ENCODE data around the gene ZBTB24. TPM values are rescaled to one million over a fixed set of nuclear protein-coding genes. Genes with fewer than 3 reads are reported as not detected.
"Not testable (repeated sequence)": the region's sequence is repeated elsewhere in the genome, so short reads cannot be mapped to it uniquely, and the experiment has no call there.

Gene ZBTB24
- total RNA-seq, 2 donors from 2014 or later: 8.2 to 12.8 TPM

DNA sequence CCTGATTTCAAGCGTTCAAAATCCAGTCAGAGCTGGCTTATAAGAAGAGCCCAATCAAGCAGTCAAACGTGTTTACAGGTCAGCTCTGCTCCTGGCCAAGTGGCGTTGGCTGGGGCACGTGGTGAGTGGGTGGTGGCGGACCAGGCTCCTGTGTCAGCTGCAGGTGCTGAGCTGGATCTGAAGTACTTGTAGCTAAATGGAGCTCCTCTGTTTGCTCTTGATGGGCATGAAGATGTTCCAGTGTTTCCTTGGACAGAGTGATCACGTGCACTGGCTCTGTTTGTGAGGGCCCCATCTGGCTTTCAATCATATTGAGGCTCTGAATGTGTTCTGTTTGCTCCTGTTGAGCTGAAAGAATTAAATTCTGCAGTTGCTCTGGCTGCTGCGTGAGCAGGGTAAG, 17.2 kb downstream of the ZBTB24 start:
- Histone ChIP-seq H3K27me3 (replicated peaks; ENCODE audit: insufficient read depth) (no peaks in the 10 kb centered on the region), H3K9me3 (no peaks in the 10 kb centered on the region), H3K4me1 (replicated peaks) (no peaks in the 10 kb centered on the region), H3K4me3 (no peak overlapping the region), H3K36me3 (no peaks in the 10 kb centered on the region), H3K27ac (no peak overlapping the region)
- no peak for DNase-seq (ENCODE audit: low spot score)
- 76% methylated on average over 7 of the region's 7 CpGs for WGBS
- intact Hi-C loops (cut with DNase I): no loop called here
- TF ChIP-seq, protein P1, sequence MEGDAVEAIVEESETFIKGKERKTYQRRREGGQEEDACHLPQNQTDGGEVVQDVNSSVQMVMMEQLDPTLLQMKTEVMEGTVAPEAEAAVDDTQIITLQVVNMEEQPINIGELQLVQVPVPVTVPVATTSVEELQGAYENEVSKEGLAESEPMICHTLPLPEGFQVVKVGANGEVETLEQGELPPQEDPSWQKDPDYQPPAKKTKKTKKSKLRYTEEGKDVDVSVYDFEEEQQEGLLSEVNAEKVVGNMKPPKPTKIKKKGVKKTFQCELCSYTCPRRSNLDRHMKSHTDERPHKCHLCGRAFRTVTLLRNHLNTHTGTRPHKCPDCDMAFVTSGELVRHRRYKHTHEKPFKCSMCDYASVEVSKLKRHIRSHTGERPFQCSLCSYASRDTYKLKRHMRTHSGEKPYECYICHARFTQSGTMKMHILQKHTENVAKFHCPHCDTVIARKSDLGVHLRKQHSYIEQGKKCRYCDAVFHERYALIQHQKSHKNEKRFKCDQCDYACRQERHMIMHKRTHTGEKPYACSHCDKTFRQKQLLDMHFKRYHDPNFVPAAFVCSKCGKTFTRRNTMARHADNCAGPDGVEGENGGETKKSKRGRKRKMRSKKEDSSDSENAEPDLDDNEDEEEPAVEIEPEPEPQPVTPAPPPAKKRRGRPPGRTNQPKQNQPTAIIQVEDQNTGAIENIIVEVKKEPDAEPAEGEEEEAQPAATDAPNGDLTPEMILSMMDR (IDR thresholded peaks at IDR 0.05): no peak
- TF ChIP-seq POLR2AphosphoS5 (IDR thresholded peaks at IDR 0.05) (no peak), POLR2A (IDR thresholded peaks at IDR 0.05) (no peak)

DNA sequence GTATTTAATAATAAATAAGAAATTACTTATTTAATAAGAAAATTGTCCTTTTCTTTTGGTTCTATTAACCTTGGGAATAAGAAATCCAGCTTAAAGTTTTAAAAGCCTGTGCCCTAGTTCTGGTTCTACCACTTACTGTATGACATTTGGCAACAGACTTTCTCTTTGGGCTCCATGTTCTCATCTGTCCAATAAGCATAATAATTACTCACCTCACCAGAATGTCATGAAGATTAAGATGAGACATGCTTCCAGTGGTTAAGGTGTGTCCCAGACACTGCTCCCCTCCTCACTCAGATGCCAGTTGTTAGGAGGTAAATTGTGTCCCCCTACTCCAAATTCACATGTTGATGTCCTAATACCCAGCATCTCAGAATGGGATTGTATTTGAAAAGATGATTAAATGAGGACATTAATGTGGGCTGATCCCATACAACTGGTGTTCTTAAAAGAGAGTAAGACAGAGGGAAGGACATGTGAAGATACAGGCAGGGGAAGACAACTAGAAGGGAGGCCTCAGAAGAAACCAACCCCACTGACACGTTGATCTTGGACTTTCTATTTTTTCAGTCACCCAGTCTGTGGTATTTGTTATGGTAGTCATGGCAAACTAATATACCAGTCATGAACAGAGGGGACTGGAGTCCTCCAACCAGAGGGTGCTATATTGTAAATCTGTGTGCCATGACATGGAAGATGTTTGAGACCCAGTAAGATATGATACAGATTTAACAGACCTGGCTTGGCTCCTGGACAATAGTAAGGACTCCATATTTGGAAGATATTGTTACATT, 21.1 kb downstream of the ZBTB24 start:
- H3K4me3 ChIP-seq: no peak overlapping the region
- intact Hi-C loops (cut with DNase I): no loop called here
- no peaks in the 10 kb centered on the region for H3K36me3 ChIP-seq
- H3K27ac ChIP-seq: no peak overlapping the region
- no peaks in the 10 kb centered on the region for H3K9me3 ChIP-seq
- no peak for DNase-seq (ENCODE audit: low spot score)
- 86% methylated on average over 1 of the region's 1 CpG for WGBS
- no peaks in the 10 kb centered on the region for H3K27me3 ChIP-seq (replicated peaks; ENCODE audit: insufficient read depth)
- H3K4me1 ChIP-seq (replicated peaks): no peaks in the 10 kb centered on the region
- no peak for TF ChIP-seq POLR2AphosphoS5 (IDR thresholded peaks at IDR 0.05)

DNA sequence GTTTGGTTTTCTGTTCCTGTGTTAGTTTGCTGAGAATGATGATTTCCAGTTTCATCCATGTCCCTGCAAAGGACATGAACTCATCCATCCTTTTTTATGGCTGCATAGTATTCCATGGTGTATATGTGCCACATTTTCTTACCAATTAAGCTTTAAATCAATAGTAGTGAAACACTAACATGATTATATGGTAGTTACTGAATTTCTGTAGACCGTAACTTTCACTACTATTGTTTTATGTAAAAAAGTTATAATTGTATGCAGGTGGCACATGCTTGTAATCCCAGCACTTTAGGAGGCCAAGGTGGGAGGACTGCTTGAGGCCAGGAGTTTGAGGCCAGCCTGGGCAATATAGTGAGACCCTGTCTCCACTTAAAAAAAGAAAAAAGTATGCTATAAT, 21.8 kb downstream of the ZBTB24 start:
- not testable (repeated sequence) for H3K4me1 ChIP-seq (replicated peaks)

DNA sequence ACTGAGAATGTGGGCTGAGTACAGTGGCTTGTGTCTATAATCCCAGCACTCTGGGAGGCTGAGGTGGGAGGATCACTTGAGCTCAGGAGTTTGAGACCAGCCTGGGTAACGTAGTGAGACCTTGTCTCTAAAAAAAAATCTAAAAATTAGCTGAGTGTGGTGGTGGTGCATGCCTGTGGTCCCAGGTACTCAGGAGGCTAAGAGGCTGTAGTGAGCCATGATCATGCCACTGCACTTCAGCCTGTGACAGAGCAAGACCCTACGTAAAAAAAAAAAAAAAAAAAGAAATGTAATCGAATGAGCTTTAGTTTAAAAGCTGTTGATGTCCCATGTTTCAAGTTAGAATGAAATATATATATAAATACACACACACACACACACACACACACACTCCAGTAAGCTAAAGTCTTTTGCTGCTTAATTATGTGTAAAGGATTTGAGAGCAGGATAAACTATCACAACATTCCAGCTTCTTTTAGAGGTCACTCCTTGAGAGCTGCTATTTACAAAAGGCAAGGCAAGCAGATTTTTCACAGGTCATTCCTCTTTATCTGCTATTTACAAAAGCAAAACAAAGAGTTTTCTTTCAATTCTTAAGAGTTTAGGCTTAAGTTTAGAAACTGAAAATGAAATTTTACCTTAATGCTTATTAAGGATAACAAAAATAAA, 22.7 kb downstream of the ZBTB24 start:
- 87% methylated on average over 3 of the region's 3 CpGs for WGBS
- DNase-seq (ENCODE audit: low spot score): no peak
- H3K27ac ChIP-seq: no peak overlapping the region

More for the DNA sequence above, 21.8 kb downstream of the ZBTB24 start:
- DNase-seq (ENCODE audit: low spot score); H3K4me3 ChIP-seq; intact Hi-C loops (cut with DNase I); H3K36me3 ChIP-seq; H3K9me3 ChIP-seq; H3K27me3 ChIP-seq (replicated peaks; ENCODE audit: insufficient read depth); H3K27ac ChIP-seq: not testable (repeated sequence)
- 100% methylated on average over 1 of the region's 1 CpG for WGBS

DNA sequence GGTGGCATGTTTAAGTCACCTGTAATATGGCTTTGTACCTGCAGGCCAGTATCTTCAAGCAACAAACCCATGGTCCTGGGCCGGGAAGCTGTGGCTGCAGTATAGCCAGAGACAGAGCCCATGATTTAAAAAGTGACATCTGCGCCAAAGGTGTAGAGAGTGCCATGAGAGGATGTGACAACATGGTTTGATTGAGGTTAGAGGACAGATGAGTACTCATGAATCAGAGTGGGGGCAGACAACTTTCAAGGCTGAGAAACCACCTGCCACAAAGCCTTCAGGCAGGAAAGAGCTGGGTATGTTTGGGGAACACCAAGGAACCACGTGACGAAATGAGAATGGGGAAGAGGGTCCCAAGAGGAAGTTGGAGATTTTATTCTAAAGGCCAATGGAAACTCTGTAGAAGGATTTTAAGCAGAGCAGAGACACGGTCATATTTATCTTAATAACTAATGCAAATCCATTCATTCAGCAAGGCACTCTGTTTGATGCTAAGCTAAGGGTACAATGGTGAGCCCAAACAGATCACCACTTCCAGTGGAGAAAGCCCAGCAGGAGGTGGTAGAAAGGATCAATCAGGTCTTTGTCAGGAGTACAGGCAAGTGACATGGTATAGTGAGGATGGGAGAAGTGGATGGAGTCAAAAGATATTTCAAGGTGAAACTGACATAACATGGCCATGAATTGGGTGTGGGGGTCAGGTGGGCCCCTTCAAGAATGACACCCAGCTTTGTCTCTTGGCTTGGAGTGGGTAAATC, 24.1 kb downstream of the ZBTB24 start:
- intact Hi-C loops (cut with DNase I): no loop called here
- Histone ChIP-seq H3K4me1 (replicated peaks) (no peaks in the 10 kb centered on the region), H3K27me3 (replicated peaks; ENCODE audit: insufficient read depth) (no peaks in the 10 kb centered on the region), H3K27ac (no peak overlapping the region), H3K9me3 (no peaks in the 10 kb centered on the region), H3K36me3 (no peaks in the 10 kb centered on the region), H3K4me3 (no peak overlapping the region)
- no peak for DNase-seq (ENCODE audit: low spot score)
- TF ChIP-seq, protein P1 (IDR thresholded peaks at IDR 0.05): no peak
- TF ChIP-seq POLR2AphosphoS5 (IDR thresholded peaks at IDR 0.05) (no peak), POLR2A (IDR thresholded peaks at IDR 0.05) (no peak)
- WGBS: 88% methylated on average over 5 of the region's 5 CpGs

More for the DNA sequence above, 22.7 kb downstream of the ZBTB24 start:
- no peaks in the 10 kb centered on the region for H3K36me3 ChIP-seq
- TF ChIP-seq POLR2AphosphoS5 (IDR thresholded peaks at IDR 0.05) (no peak), POLR2A (IDR thresholded peaks at IDR 0.05) (no peak)
- TF ChIP-seq, protein P1 (IDR thresholded peaks at IDR 0.05): no peak
- no peaks in the 10 kb centered on the region for H3K27me3 ChIP-seq (replicated peaks; ENCODE audit: insufficient read depth)
- intact Hi-C loops (cut with DNase I): no loop called here
- H3K4me3 ChIP-seq: no peak overlapping the region
- H3K4me1 ChIP-seq (replicated peaks): no peaks in the 10 kb centered on the region
- H3K9me3 ChIP-seq: no peaks in the 10 kb centered on the region

Data from prostate gland (tissue), 2 donors.